K562 (cell line): ENCODE results near the gene RGS19. TPM values are rescaled to one million over a fixed set of nuclear protein-coding genes. Genes with fewer than 3 reads are reported as not detected.
A peak's percentile ranks its signal among the peaks of the same experiment; 100 is the strongest.

Experiments
- CBX2 ChIP-seq: fragments of 200-600 bp; sonication (generic); IDR thresholded peaks from one replicate; pipeline ENCODE4 v1.6.1; 2012; ENCODE audit warnings: mild to moderate bottlenecking, low read length, inconsistent platforms; ENCODE audit not compliant: insufficient read depth, poor library complexity, severe bottlenecking
- CBX3 ChIP-seq, 2 experiments: IDR thresholded peaks; 1 replicate in 1 of 2; 2 replicates in 1 of 2; pipeline ENCODE4 v1.6.1; 2012; ENCODE audit warnings: inconsistent platforms in 2 of 2, low read length in 2 of 2, borderline replicate concordance in 1 of 2, control low read depth in 1 of 2
- E2F3 ChIP-seq: fragments of 250-450 bp; sonication (Bioruptor Pico); IDR thresholded peaks from 2 replicates; pipeline ENCODE4 v1.4.0; 2020; ENCODE audit warnings: mild to moderate bottlenecking
- HDAC2 ChIP-seq: fragments of 450-650 bp; IDR thresholded peaks from 2 replicates; pipeline ENCODE4 v1.6.1; 2016; ENCODE audit warnings: mild to moderate bottlenecking
- HDAC8 ChIP-seq: fragments of 450-650 bp; IDR thresholded peaks from 2 replicates; pipeline ENCODE4 v1.6.1; 2016; ENCODE audit warnings: mild to moderate bottlenecking, missing genetic modification characterization, moderate library complexity, missing compliant biosample characterization
- JUN ChIP-seq, 2 experiments: sonication (generic) in 1 of 2; formaldehyde crosslinking in 1 of 2; IDR thresholded peaks; 2 replicates each; pipeline versions ENCODE4 v1.6.1 to v1.8.0; 2012 to 2022; ENCODE audit warnings: borderline replicate concordance in 2 of 2, mild to moderate bottlenecking in 2 of 2, improper control_type of control experiment in 1 of 2, low read depth in 1 of 2, low read length in 1 of 2, missing genetic modification reagents in 1 of 2
- KLF16 ChIP-seq: IDR thresholded peaks from 2 replicates; pipeline ENCODE4 v1.6.1; 2016; ENCODE audit warnings: antibody characterized with exemption
- TBL1XR1 ChIP-seq, 2 experiments: IDR thresholded peaks; 2 replicates each; pipeline ENCODE4 v1.6.1; 2012; ENCODE audit warnings: improper control_type of control experiment in 2 of 2, low read length in 2 of 2, mild to moderate bottlenecking in 1 of 2
- ZNF707 ChIP-seq: fragments of 250-450 bp; sonication (Bioruptor Pico); conservative IDR thresholded peaks from 2 replicates; pipeline ENCODE4 v1.8.0; 2022; ENCODE audit warnings: inconsistent platforms, mild to moderate bottlenecking, moderate library complexity
- polyA plus RNA-seq, 8 experiments: library from polyadenylated mRNA; depleted of rRNA in 4 of 8; stranded (reverse) in 5 of 8; unstranded in 3 of 8; fragments of >200 nt; fragmentation: Nextera tagmentation in 2 of 8; fragmentation: Illumina TruSeq in 1 of 8; extraction: Ambion mirVana in 2 of 8; extraction: Trizol in 1 of 8; gene quantifications; 2 replicates each; pipeline versions ENCODE4 v1.2.1 to v1.2.3, GENCODE V29; 2011 to 2014; ENCODE audit warnings: inconsistent platforms in 1 of 8, missing spikeins in 1 of 8
- total RNA-seq, 7 experiments: library from RNA; depleted of rRNA in 6 of 7; stranded (reverse); fragments of >200 nt in 6 of 7; fragmentation: Illumina TruSeq in 2 of 7; extraction: Trizol in 2 of 7; gene quantifications; 2 replicates each; pipeline versions ENCODE4 v1.2.1 to v1.2.3, GENCODE V29; 2011 to 2021; ENCODE audit warnings: low replicate concordance in 1 of 7
- TF ChIP-seq, protein P1 (sequence below), 2 experiments: fragments of 450-650 bp in 1 of 2; sonication (generic) in 1 of 2; formaldehyde crosslinking in 1 of 2; IDR thresholded peaks; 2 replicates each; pipeline versions ENCODE4 v1.7.1 to v1.9.0; 2016 to 2022; ENCODE audit warnings: inconsistent platforms in 1 of 2, mild to moderate bottlenecking in 1 of 2, missing genetic modification reagents in 1 of 2
- TF ChIP-seq, protein P2 (sequence below), 2 experiments: IDR thresholded peaks in 1 of 2; conservative IDR thresholded peaks in 1 of 2; 2 replicates each; pipeline ENCODE4 v1.6.1; 2016; ENCODE audit warnings: low read depth in 2 of 2, mild to moderate bottlenecking in 1 of 2, missing compliant biosample characterization in 1 of 2, missing genetic modification characterization in 1 of 2, moderate library complexity in 1 of 2
- TF ChIP-seq, protein P3 (sequence below): sonication (generic); formaldehyde crosslinking; IDR thresholded peaks from 2 replicates; pipeline ENCODE4 v1.8.1; 2023; ENCODE audit warnings: mild to moderate bottlenecking, missing genetic modification reagents

The RGS19 gene
- total and polyA plus RNA-seq, 9 of the 15 experiments (the other 6 are each of a cell fraction or from before 2014, with no cell fraction given), result 0.41 to 23.7 (median 14.6) TPM

DNA sequence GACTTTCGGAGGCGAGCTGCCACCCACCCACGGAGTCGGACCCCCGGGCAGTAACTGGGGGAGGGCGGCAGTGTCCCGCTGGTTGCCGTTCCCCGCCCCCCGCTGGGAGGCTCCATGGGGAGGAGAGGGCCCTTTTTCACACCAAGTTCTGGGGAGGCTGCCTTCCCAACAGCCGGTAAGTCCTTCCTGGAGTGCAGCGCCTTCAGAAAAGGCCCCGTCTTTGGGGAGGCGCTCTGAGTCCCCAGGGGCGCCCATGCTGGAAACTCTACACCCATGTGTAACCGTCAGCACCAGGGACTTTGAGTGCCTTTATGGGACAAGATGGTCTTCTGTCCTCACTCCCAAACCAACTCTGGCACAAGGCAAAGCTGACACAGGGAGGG lies 29.4 kb downstream of the RGS19 start (continued):
- TF ChIP-seq, protein P1, sequence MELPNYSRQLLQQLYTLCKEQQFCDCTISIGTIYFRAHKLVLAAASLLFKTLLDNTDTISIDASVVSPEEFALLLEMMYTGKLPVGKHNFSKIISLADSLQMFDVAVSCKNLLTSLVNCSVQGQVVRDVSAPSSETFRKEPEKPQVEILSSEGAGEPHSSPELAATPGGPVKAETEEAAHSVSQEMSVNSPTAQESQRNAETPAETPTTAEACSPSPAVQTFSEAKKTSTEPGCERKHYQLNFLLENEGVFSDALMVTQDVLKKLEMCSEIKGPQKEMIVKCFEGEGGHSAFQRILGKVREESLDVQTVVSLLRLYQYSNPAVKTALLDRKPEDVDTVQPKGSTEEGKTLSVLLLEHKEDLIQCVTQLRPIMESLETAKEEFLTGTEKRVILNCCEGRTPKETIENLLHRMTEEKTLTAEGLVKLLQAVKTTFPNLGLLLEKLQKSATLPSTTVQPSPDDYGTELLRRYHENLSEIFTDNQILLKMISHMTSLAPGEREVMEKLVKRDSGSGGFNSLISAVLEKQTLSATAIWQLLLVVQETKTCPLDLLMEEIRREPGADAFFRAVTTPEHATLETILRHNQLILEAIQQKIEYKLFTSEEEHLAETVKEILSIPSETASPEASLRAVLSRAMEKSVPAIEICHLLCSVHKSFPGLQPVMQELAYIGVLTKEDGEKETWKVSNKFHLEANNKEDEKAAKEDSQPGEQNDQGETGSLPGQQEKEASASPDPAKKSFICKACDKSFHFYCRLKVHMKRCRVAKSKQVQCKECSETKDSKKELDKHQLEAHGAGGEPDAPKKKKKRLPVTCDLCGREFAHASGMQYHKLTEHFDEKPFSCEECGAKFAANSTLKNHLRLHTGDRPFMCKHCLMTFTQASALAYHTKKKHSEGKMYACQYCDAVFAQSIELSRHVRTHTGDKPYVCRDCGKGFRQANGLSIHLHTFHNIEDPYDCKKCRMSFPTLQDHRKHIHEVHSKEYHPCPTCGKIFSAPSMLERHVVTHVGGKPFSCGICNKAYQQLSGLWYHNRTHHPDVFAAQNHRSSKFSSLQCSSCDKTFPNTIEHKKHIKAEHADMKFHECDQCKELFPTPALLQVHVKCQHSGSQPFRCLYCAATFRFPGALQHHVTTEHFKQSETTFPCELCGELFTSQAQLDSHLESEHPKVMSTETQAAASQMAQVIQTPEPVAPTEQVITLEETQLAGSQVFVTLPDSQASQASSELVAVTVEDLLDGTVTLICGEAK (IDR thresholded peaks at IDR 0.05), result 0 out of 2 replicates have a peak, but pooled peaks have one; percentile 22
- TF ChIP-seq, protein P1 (CRISPR knock-in tag; IDR thresholded peaks at IDR 0.05), result no peak
- TF ChIP-seq TBL1XR1 (IDR thresholded peaks at IDR 0.05; ENCODE audit: low read length in 2 of 2), result no peak
- no peak for TF ChIP-seq CBX3 (IDR thresholded peaks at IDR 0.05; ENCODE audit: borderline replicate concordance in 1 of 2, low read length in 2 of 2)
- no peak for TF ChIP-seq ZNF707
- TF ChIP-seq HDAC8, result no peak
- TF ChIP-seq JUN (IDR thresholded peaks at IDR 0.05; ENCODE audit: borderline replicate concordance, low read depth, low read length), result no peak
- no peak for TF ChIP-seq JUN (CRISPR knock-in tag; IDR thresholded peaks at IDR 0.05; ENCODE audit: borderline replicate concordance)
- no peak for TF ChIP-seq E2F3 (CRISPR knock-in tag)
- no peak for TF ChIP-seq HDAC2
- TF ChIP-seq, protein P2, sequence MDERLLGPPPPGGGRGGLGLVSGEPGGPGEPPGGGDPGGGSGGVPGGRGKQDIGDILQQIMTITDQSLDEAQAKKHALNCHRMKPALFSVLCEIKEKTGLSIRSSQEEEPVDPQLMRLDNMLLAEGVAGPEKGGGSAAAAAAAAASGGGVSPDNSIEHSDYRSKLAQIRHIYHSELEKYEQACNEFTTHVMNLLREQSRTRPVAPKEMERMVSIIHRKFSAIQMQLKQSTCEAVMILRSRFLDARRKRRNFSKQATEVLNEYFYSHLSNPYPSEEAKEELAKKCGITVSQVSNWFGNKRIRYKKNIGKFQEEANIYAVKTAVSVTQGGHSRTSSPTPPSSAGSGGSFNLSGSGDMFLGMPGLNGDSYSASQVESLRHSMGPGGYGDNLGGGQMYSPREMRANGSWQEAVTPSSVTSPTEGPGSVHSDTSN (CRISPR knock-in tag; IDR thresholded peaks at IDR 0.05; ENCODE audit: low read depth), result no peak
- TF ChIP-seq, protein P2 (tag; conservative IDR thresholded peaks at IDR 0.05; ENCODE audit: low read depth), result no peak
- no peak for TF ChIP-seq KLF16
- TF ChIP-seq CBX2, result no peak
- TF ChIP-seq, protein P3, sequence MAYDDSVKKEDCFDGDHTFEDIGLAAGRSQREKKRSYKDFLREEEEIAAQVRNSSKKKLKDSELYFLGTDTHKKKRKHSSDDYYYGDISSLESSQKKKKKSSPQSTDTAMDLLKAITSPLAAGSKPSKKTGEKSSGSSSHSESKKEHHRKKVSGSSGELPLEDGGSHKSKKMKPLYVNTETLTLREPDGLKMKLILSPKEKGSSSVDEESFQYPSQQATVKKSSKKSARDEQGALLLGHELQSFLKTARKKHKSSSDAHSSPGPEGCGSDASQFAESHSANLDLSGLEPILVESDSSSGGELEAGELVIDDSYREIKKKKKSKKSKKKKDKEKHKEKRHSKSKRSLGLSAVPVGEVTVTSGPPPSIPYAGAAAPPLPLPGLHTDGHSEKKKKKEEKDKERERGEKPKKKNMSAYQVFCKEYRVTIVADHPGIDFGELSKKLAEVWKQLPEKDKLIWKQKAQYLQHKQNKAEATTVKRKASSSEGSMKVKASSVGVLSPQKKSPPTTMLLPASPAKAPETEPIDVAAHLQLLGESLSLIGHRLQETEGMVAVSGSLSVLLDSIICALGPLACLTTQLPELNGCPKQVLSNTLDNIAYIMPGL (CRISPR knock-in tag), result no peak
